Neural cell (in vitro differentiated cells): Measurements from ENCODE around the gene ANO9.

Experiments
- CTCF ChIP-seq: fragments of 450-650 bp; IDR thresholded peaks from 2 replicates; pipeline ENCODE4 v1.5.1; 2014; ENCODE audit warnings: antibody characterized with exemption, mild to moderate bottlenecking, moderate library complexity; ENCODE audit not compliant: poor library complexity, severe bottlenecking
- EZH2 ChIP-seq: fragments of 200-600, 300-800 bp; shearing (Covaris generic), sonication (generic); IDR thresholded peaks from 2 replicates; pipeline ENCODE4 v1.6.1; 2014; ENCODE audit warnings: antibody characterized with exemption, low read length, borderline replicate concordance, mild to moderate bottlenecking; ENCODE audit not compliant: insufficient read depth, poor library complexity, severe bottlenecking
- POLR2AphosphoS5 ChIP-seq: IDR thresholded peaks from 2 replicates; pipeline ENCODE4 v1.6.1; 2012
- RAD21 ChIP-seq: fragments of 450-650 bp; conservative IDR thresholded peaks from 2 replicates; pipeline ENCODE4 v1.6.1; 2014; ENCODE audit warnings: antibody characterized with exemption, mild to moderate bottlenecking, moderate library complexity
- REST ChIP-seq: IDR thresholded peaks from 2 replicates; pipeline ENCODE4 v1.6.1; 2012; ENCODE audit warnings: borderline replicate concordance
- TAF1 ChIP-seq: IDR thresholded peaks from 2 replicates; pipeline ENCODE4 v1.6.1; 2012; ENCODE audit warnings: low read depth

- no peak for TF ChIP-seq EZH2
- no peak for TF ChIP-seq CTCF
- no peak for TF ChIP-seq POLR2AphosphoS5
- no peak for TF ChIP-seq RAD21
- TF ChIP-seq TAF1 = no peak
- TF ChIP-seq REST = no peak
Observed at GRCh38 chr11:380095-380480, 61.7 kb downstream of the ANO9 start.
